Gastrocnemius medialis (tissue), 4 donors: Measurements from ENCODE around the gene WDR64. TPM values are rescaled to one million over a fixed set of nuclear protein-coding genes. Genes with fewer than 3 reads are reported as not detected.

ENCODE experiments used
- ATAC-seq, 2 donors: fragments of 150-250 bp; one replicate each; pipeline ENCODE4 v1.9.1; 2016
- DNase-seq, 2 donors: peaks; one replicate each; pipeline ENCODE4 v3.0.0-alpha.2; 2019
- H3K27ac ChIP-seq, 4 donors: fragments of 200-600 bp; sonication (generic); 1 replicate in 1 of 4; 2 replicates in 3 of 4; pipeline ENCODE4 v1.5.1; 2016 to 2018; ENCODE audit warnings: mild to moderate bottlenecking in 2 of 4, moderate library complexity in 1 of 4
- H3K27me3 ChIP-seq, 3 donors: fragments of 200-600 bp; sonication (generic) in 2 of 3; 1 replicate in 1 of 3; 2 replicates in 2 of 3; pipeline versions ENCODE4 v1.5.1 to v1.6.0; 2016 to 2019; ENCODE audit warnings: mild to moderate bottlenecking in 1 of 3, moderate library complexity in 1 of 3
- H3K36me3 ChIP-seq, 2 donors: fragments of 200-600 bp; sonication (generic) in 1 of 2; one replicate each; pipeline ENCODE4 v1.5.1; 2017 to 2018
- H3K4me1 ChIP-seq, 2 donors: fragments of 200-600 bp; sonication (generic) in 1 of 2; one replicate each; pipeline ENCODE4 v1.5.1; 2016 to 2017; ENCODE audit warnings: mild to moderate bottlenecking in 2 of 2
- H3K4me3 ChIP-seq, 4 donors: fragments of 200-600 bp; sonication (generic) in 3 of 4; 1 replicate in 1 of 4; 2 replicates in 3 of 4; pipeline ENCODE4 v1.5.1; 2016 to 2019; ENCODE audit warnings: mild to moderate bottlenecking in 2 of 4
- H3K9me3 ChIP-seq, 3 donors: fragments of 200-600 bp; sonication (generic) in 2 of 3; 1 replicate in 1 of 3; 2 replicates in 2 of 3; pipeline ENCODE4 v1.5.1; 2016 to 2019
- CTCF ChIP-seq, 5 experiments: fragments of 450-650 bp in 3 of 5; fragments of 200-600 bp in 2 of 5; sonication (generic) in 2 of 5; IDR thresholded peaks in 4 of 5; conservative IDR thresholded peaks in 1 of 5; 1 replicate in 4 of 5; 2 replicates in 1 of 5; pipeline ENCODE4 v1.5.1; 2016 to 2019; ENCODE audit warnings: antibody characterized with exemption in 5 of 5, mild to moderate bottlenecking in 3 of 5, moderate library complexity in 3 of 5
- POLR2A ChIP-seq, 2 donors: fragments of 450-650 bp; IDR thresholded peaks; one replicate each; pipeline ENCODE4 v1.6.1; 2017; ENCODE audit warnings: antibody characterized with exemption in 2 of 2, mild to moderate bottlenecking in 2 of 2, moderate library complexity in 2 of 2
- in situ Hi-C, 4 donors: fragments of 200-750 bp; cut with MboI; loops; one replicate each; pipeline versions ENCODE4 v1.15.0 to v1.8.0; 2017; ENCODE audit warnings: low sequenced_read_pairs in 4 of 4
- intact Hi-C: fragments of 100-400 bp; cut with DNase I; formaldehyde crosslinking; loops from one replicate; pipeline ENCODE4 v1.15.1; 2023; ENCODE audit warnings: low total_unique reads
- total RNA-seq, 4 donors: library from RNA; depleted of rRNA; stranded (reverse); fragments of >200 nt; gene quantifications; one replicate each; pipeline versions ENCODE4 v1.1.0 to v1.2.3, GENCODE V29; 2016

The WDR64 gene
- total RNA-seq, 4 donors from 2014 or later, result 0.22 TPM; not detected in 3

DNA sequence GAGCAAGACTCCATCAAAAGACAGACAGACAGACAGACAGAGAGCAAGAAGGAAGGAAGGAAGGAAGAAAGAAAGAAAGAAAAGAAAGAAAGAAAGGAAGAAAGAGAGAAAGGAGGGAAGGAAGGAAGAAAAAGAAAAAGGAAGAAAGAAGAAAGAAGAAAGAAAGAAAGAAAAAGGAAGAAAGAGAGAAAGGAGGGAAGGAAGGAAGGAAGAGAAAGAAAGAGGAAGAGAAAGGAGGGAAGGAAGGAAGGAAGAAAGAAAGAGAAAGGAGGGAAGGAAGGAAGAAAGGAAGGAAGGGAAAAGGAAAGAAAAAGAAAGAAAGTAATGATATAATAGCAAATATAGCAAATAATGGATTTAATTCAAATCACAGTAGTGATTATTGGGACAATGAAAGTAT, 44.6 kb upstream of the WDR64 start:
- H3K27me3 ChIP-seq, result no peaks in the 10 kb centered on the region
- no peaks in the 10 kb centered on the region for H3K4me1 ChIP-seq
- ATAC-seq, result no peak
- H3K36me3 ChIP-seq, result no peaks in the 10 kb centered on the region
- intact Hi-C loops (no loop called here), in situ Hi-C loops (loop anchor here in 3 of 4 donors (25.0 kb wide), 2 partner anchors 230 to 405 kb away; partner anchors contain the start of gene EXO1 (in 2 of the 3))
- DNase-seq, result no peak
- no peak overlapping the region for H3K4me3 ChIP-seq
- no peak for TF ChIP-seq POLR2A (IDR thresholded peaks at IDR 0.05)
- TF ChIP-seq CTCF (IDR thresholded peaks at IDR 0.05 in 4 of 5, conservative IDR thresholded peaks at IDR 0.05 in 1 of 5), result no peak
- H3K27ac ChIP-seq, result no peak overlapping the region
- no peaks in the 10 kb centered on the region for H3K9me3 ChIP-seq

GRCh38 chr1:241608379-241609033, 43.6 kb upstream of the WDR64 start:
- TF ChIP-seq CTCF (IDR thresholded peaks at IDR 0.05 in 4 of 5, conservative IDR thresholded peaks at IDR 0.05 in 1 of 5), result no peak
- TF ChIP-seq POLR2A (IDR thresholded peaks at IDR 0.05), result no peak

DNA sequence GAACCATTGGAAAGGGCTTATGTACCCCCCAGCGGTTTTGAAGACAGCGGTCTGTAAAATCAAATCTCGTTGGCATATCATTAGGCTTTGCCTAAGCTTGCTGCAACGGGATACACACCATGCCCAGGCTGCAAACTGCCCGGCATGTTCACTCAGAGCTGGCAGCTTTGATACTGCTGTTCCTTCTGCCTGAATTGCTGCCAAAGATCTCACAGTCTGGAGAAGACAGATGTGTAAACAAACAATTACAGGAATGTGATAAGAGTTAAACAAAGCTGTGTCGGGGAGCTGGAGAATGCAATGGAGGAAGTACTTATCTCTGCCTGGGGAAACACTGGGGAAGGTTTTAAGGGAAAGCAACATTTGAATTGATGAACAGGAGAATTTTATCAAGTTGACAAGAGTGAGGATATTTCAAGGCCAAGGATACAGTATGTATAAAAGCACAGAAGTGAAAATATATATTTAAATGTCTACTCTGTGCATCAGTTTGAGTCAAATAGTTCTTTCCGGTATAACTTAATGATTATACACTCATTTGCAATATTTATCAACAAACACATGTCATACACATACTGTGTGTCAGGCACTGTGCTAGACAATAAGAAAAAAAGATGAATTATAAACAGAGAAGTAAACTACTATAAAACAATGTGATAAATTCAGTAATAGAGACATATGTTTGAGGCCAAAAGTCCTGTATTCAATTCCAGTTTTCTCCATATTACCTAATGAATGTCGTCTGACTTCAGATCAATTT, 41.8 kb upstream of the WDR64 start:
- H3K27ac ChIP-seq, result no peak overlapping the region
- ATAC-seq (no peak), DNase-seq (no peak)
- H3K4me3 ChIP-seq, result no peak overlapping the region
- no peaks in the 10 kb centered on the region for H3K4me1 ChIP-seq
- TF ChIP-seq POLR2A (IDR thresholded peaks at IDR 0.05) (no peak), CTCF (IDR thresholded peaks at IDR 0.05 in 4 of 5, conservative IDR thresholded peaks at IDR 0.05 in 1 of 5) (no peak)
- H3K36me3 ChIP-seq, result no peaks in the 10 kb centered on the region
- H3K27me3 ChIP-seq, result no peaks in the 10 kb centered on the region
- H3K9me3 ChIP-seq, result no peaks in the 10 kb centered on the region
- in situ Hi-C loops, result loop anchor here (10.0 to 25.0 kb wide), 3 partner anchors 227 to 402 kb away; partner anchors contain the start of genes EXO1 (in 2 of the 4) and MAP1LC3C (in 1 of the 4)
- intact Hi-C loops, result loop anchor here (5.0 to 10.0 kb wide), 3 partner anchors 237 to 407 kb away; partner anchors contain the start of genes EXO1 and MAP1LC3C

More at GRCh38 chr1:241608379-241609033, 43.6 kb upstream of the WDR64 start:
- Histone ChIP-seq H3K4me3 (no peak overlapping the region), H3K9me3 (no peaks in the 10 kb centered on the region), H3K36me3 (no peaks in the 10 kb centered on the region), H3K27ac (no peak overlapping the region), H3K4me1 (no peaks in the 10 kb centered on the region), H3K27me3 (no peaks in the 10 kb centered on the region)
- ATAC-seq (no peak), DNase-seq (no peak)
- in situ Hi-C loops (loop anchor here in 3 of 4 donors (25.0 kb wide), 2 partner anchors 229 to 404 kb away; partner anchors contain the start of gene EXO1 (in 2 of the 3)), intact Hi-C loops (no loop called here)

DNA sequence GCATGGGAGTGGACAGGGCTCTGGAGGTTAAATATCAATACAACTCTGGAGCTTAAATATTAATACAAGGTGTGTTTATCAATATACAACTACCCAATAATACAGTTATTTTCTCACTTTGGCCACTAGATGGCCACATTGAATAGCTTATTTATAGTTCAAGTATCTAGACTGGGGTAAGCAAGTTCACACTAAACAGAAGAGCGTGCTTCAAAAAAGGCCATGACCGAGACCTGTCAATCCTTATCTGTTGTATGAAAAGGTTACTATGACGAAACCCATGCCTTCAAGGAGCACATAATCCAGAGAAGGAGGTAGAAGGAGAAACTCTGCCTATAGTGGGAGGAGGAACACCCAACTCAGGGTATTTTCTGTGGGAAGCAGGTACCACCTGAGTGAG, 41.0 kb upstream of the WDR64 start:
- ATAC-seq (peak; percentile 78 to 84), DNase-seq (no peak)
- H3K9me3 ChIP-seq, result no peaks in the 10 kb centered on the region
- TF ChIP-seq POLR2A (IDR thresholded peaks at IDR 0.05), result no peak
- TF ChIP-seq CTCF (IDR thresholded peaks at IDR 0.05 in 4 of 5, conservative IDR thresholded peaks at IDR 0.05 in 1 of 5), result peak; percentile 61 to 85 (median 69)
- no peaks in the 10 kb centered on the region for H3K27me3 ChIP-seq
- H3K4me3 ChIP-seq, result no peak overlapping the region
- intact Hi-C loops, result loop anchor here (5.0 to 10.0 kb wide), 3 partner anchors 236 to 406 kb away; partner anchors contain the start of genes EXO1 and MAP1LC3C
- in situ Hi-C loops, result loop anchor here (10.0 to 25.0 kb wide), 3 partner anchors 226 to 401 kb away; partner anchors contain the start of genes EXO1 (in 2 of the 4) and MAP1LC3C (in 1 of the 4)
- no peak overlapping the region for H3K27ac ChIP-seq
- H3K4me1 ChIP-seq, result no peaks in the 10 kb centered on the region
- H3K36me3 ChIP-seq, result no peaks in the 10 kb centered on the region
